GM18858 (cell line): ENCODE results near the gene EPC2.
"Not testable (repeated sequence)": the region's sequence is repeated elsewhere in the genome, so short reads cannot be mapped to it uniquely, and the experiment has no call there.

Source experiments
- ATAC-seq: cut with Tn5 transposase; IDR thresholded peaks from one replicate; pipeline ENCODE4 v1.9.1; 2021; ENCODE audit not compliant: unreplicated experiment

EPC2 gene

DNA sequence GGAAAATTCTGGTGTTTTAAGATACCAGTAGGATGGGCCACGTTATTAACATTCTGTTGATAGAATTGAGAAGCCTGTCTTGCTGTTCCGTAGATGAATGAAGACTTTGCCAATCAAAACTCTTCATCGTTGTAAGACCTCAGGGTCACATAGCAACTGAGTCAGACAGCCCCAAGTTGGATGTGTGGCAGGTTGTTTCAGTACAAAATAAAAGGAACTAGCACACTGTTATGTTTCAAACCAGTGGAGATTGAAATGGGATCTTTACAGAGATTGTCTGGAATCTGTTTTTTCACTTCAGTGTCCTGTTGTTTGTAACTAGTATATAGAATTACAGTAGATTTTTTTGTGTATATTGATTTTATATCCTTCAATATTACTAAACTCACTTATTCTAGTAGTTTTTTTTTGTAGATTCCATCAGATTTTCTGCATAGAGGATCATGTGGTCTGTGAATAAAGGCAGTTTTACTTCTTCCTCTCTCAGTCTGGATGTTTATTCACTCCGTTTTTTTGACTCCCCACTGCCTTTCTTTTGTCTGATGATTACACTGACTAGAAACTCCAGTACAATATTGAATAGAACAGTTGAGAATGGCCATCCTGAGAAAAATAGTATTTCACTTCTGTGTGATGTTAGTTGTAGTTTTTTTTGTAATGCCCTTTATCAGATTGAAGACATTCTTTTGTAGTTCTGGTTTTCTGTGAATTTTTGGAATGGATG is 22.7 kb downstream of the EPC2 start:
- no peak for ATAC-seq

DNA sequence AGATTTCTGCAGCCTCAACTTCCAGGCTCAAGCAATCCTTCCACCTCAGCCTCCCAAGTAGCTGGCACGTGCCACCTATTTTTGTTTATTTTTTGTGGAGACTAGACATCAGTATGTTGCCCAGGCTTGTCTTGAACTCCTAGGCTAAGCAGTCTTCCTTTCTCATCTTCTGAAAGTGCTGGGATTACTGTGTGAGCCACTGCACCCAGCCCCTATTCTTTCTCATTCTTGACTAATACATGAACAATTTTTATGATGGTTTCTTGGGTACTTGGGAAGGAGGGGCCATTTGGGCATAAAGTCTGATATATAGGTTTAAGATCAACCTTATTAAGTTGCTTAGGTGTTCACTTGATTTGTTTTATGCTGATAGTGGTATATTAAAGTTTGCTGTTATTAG is 26.2 kb downstream of the EPC2 start:
- no peak for ATAC-seq

DNA sequence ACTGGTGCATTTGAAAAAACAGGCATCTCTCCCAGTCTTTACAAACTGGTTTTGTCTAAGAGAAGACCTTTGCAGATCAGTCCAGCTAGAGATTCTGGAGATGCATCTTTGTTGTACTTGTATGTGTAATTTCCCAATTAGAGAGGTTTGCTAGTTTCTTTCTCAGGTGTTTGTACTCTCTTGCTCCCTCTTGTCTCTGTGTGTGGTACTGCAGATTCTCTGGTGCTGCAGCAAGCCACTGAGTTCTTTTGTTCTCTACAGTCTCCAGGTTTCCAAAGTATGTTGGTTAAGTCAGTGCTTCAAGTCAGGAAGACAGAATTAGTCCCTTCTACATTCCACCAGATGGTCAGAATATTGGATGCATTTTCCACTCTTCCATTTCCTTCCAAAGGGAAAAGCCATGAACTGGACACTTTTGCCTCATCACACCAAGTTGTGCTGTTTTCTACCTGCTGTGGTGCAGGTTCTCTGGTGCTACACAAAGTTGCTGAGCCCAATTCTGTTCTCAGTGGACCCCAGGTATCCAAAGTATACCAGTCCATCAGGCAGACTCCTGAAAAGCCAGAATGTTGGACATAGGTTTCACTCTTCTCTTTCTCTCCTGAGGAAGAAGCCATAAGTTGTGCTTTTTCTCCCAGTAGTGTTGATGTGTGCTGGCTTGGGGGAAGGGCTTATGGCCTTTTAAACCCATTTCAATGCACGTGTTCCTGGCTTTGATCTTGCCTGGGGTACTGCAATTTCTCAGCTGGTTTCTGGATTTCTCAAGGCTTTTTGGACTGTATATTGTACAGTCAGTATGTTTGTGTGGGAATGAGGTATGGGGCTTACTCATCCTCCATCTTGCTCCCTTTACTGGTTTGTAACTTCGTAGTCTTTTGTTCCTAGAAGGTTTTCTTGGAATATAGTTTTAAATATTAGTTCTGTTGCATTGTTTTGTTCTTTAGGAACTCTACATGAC is 29.8 kb downstream of the EPC2 start:
- no peak for ATAC-seq

GRCh38 chr2:148675708-148676107 is 31.2 kb downstream of the EPC2 start:
- no peak for ATAC-seq

DNA sequence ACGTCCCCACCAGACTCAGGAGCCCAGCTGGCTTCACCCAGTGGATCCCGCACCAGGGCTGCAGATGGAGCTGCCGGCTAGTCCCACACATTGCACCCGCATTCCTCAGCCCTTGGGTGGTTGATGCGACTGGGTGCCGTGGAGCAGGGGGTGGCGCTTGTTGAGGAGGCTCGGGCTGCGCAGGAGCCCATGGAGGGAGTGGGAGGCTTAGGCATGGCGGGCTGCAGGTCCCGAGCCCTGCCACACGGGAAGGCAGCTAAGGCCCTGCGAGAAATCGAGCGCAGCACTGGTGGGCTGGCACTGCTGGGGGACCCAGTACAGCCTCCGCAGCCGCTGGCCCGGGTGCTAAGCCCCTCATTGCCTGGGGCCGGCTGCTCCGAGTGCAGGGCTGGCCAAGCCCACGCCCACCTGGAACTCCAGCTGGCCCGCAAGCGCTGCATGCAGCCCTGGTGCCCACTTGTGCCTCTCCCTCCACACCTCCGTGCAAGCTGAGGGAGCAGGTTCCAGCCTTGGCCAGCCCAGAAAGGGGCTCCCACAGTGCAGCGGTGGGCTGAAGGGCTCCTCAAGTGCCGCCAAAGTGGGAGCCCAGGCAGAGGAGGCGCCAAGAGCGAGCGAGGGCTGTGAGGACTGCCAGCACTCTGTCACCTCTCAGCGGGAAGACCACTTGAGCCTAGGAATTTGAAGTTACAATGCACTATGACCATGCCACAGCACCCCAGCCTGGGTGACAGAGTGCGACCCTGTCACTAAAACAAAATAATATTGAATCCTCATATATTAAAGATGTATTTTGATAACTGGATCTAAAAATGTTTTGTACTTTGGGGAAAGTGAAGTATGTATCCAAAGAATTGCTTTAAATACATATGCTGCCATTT is 34.0 kb downstream of the EPC2 start:
- ATAC-seq: not testable (repeated sequence)

GRCh38 chr2:148680462-148680861 is 35.9 kb downstream of the EPC2 start:
- ATAC-seq: no peak

GRCh38 chr2:148681443-148681842 is 36.9 kb downstream of the EPC2 start:
- ATAC-seq: no peak

DNA sequence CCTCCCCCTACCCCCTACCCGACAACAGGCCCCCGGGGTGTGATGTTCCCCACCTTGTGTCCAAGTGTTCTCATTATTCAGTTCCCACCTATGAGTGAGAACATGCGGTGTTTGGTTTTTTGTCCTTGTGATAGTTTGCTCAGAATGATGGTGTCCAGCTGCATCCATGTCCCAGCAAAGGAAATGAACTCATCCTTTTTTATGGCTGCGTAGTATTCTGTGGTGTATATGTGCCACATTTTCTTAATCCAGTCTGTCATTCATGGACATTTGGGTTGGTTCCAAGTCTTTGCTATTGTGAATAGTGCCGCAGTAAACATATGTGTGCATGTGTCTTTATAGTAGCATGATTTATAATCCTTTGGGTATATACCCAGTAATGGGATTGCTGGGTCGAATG is 37.3 kb downstream of the EPC2 start:
- not testable (repeated sequence) for ATAC-seq

DNA sequence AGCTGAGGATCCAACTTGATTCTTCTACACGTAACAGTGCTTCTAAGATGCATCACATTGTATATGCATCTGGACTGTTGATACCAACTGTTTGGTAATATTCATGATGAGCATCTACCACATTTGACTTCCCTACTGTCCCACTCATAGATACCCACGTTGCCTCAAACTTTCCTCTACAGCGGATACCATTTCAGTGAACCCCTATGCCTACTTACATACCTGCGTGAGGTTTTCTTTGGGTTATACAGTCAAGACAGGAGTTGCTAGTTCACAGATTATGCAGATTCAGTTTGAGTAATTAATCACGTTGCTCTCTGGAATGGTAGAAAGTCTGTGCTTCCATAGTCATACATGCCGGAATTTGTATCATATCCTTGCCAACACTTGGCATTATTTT is 40.0 kb downstream of the EPC2 start:
- no peak for ATAC-seq

DNA sequence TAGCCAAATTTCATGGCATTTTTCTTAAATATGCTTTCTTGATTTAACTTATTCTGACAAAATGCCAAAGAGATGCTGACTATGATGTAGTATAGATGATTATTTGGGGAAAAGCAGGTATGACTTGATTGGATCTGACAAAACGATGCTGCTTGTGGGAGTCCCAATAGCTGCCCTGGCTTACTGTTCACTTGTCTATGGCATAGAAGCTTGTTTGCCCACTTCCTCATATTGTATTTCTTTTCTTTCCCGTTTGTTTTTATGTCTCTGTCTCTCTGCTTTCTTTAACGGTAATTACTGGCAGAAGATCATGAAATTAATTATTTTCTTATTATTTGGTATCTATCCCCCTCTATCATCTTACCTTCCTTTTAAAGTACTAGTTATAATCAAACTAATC is 43.0 kb downstream of the EPC2 start:
- ATAC-seq: no peak

DNA sequence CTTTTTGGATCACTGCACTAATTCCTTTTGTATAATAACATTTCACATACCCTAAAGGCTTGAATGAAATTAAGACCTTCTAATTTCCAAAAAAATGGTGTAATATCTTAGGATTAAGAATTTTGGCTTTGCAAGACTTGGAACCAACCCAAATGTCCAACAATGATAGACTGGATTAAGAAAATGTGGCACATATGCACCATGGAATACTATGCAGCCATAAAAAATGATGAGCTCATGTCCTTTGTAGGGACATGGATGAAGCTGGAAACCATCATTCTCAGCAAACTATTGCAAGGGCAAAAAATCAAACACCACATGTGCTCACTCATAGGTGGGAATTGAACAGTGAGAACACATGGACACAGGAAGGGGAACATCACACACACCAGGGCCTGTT is 43.5 kb downstream of the EPC2 start:
- not testable (repeated sequence) for ATAC-seq

GRCh38 chr2:148696985-148697384 is 52.4 kb downstream of the EPC2 start:
- ATAC-seq: no peak

DNA sequence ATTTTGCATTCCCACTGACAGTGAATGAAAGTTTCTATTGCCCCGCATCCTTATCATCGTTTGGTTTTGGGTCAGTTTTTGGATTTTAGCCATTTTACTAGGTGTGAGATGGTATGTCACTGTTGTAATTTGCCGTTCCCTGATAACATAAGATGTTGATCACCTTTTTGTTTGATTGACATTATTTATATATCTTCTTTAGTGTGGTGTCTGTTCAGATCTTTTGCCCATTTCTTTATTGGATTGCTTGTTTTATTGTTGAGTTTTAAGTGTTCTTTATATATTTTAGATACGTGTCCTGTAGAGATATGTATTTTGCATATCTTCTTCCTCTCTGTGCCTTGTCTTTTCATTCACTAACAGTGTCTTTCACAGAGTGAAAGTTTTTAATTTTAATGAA is 55.3 kb downstream of the EPC2 start:
- ATAC-seq: no peak

DNA sequence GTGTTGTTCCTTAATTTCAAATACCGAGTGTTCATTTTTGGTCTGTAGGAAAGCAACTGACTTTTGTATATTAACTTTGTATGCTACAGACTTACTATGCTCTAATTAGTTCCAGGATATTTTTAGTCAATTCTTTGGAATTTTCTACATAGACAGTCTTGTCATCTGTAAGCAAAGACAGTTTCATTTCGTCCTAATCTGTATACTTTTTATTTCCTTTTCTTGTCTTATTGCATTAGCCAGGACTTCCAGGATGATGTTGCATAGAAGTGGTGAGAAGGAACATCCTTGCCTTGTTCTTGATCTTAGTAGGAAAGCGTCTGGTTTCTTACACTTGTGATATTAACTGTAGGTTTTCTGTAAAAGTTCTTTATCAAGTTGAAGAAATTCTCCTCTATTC is 56.5 kb downstream of the EPC2 start:
- no peak for ATAC-seq

GRCh38 chr2:148701877-148702276 is 57.3 kb downstream of the EPC2 start:
- no peak for ATAC-seq

DNA sequence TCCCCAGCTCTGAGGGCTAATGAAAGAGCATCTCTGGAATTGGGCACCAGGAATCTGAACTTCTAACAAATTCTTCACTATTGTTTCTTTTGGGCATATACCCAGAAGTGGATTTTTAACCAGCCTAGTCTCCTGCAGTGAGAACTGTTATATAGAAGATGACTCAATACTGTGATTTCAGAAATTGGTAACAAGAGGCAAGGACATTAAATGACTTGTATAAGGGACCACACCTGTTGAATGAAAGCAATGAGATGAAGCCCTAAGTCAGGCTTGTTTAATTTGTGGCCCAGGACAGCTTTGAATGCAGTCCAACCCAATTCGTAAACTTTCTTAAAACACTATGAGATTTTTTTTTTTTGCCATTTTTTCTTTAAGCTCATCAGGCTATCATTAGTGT is 57.9 kb downstream of the EPC2 start:
- ATAC-seq: no peak

DNA sequence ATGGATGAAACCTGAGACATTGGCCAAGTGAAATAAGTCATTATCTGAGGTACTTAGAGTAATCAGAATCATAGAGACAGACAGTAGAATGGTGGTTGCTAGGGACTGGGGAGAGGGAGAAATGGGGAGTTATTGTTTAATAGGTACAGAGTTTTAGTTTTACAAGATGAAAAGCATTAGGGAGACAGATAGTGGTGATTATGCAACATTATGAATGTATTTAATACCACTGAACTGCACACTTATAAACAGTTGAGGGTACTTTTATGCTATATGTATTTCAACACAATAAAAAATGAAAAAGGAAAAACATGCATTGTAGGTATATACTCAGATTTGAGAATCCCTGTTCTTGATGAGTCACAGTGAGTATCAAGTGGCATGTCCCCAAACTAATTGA is 59.7 kb downstream of the EPC2 start:
- ATAC-seq: no peak

DNA sequence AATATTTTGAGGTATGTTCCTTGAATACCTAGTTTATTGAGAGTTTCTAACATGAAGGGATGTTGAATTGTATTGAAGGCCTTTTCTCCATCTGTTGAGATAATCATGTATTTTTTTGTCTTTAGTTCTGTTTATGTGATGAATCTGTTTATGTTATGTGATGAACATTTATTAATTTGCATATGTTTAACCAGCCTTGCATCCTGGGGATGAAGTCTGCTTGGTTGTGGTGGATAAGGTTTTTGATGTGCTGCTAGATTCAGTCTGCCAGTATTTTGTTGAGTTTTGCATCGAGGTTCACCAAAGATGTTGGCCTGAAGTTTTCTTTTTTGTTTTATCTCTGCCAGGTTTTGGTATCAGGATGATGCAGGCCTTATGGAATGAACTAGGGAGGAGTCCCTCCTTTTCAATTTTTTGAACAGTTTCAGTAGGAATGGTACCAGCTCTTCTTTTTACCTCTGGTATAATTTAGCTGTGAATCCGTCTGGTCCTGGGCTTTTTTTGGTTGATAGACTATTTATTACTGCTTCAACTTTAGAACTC is 71.9 kb downstream of the EPC2 start:
- ATAC-seq: no peak

DNA sequence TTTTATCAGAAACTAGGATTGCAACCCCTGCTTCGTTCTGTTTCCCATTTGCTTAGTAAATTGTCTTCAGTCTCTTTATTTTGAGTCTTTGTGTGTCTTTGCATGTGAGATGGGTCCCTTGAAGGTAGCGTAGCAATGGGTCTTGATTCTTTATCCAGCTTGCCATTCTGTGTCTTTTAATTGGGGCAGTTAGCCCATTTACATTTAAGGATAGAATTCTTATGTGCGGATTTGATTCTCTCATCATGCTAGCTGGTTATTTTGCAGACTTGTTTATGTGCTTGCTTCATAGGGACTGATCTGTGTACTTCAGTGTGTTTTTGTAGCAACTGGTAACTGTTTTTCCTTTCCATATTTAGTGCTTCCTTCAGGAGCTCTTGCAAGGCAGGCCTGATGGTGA is 73.5 kb downstream of the EPC2 start:
- ATAC-seq: no peak

DNA sequence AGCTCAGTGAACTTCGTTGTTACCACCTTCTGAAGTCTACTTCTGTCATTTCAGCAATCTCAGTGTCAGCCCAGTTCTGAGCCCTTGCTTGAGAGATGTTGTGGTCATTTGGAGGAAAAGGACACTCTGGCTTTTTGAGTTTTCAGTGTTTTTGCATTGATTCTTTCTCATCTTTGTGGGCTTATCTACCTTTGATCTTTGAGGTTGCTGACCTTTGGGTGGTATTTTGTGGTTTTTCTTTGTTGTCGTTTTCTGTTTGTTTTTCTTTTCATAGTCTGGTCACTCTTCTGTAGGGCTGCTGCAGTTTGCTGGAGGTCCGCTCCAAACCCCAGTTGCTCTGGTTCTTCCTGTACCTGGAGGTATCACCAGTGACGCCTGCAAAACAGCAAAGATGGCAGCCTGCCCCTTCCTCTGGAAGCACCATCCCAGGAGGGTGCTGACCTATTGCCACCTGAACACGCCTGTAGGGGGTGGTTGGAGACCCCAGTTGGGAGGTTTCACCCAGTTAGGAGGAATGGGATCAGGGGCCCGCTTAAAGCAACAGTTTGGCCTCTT is 74.7 kb downstream of the EPC2 start:
- no peak for ATAC-seq
